Upper lobe of right lung (tissue), 1 donor: ENCODE measurements around the gene UBE2E1. TPM values are rescaled to one million over a fixed set of nuclear protein-coding genes. Genes with fewer than 3 reads are reported as not detected.

Source experiments
- ATAC-seq: fragments of 200-7000 bp; cut with Tn5 transposase; one replicate; pipeline ENCODE4 v1.9.1; 2020; ENCODE audit warnings: mild to moderate bottlenecking, moderate library complexity
- DNase-seq: peaks from one replicate; pipeline ENCODE4 v3.0.0-alpha.2; 2020
- H3K27ac ChIP-seq: fragments of 200-600 bp; one replicate; pipeline ENCODE4 v1.8.0; 2022
- H3K27me3 ChIP-seq: fragments of 200-600 bp; one replicate; pipeline ENCODE4 v1.8.0; 2022; ENCODE audit warnings: mild to moderate bottlenecking
- H3K36me3 ChIP-seq: fragments of 200-600 bp; one replicate; pipeline ENCODE4 v1.8.0; 2022
- H3K4me1 ChIP-seq: fragments of 200-600 bp; one replicate; pipeline ENCODE4 v1.8.0; 2022
- H3K4me3 ChIP-seq: fragments of 200-600 bp; one replicate; pipeline ENCODE4 v1.8.0; 2022; ENCODE audit warnings: mild to moderate bottlenecking
- H3K9me3 ChIP-seq: fragments of 200-600 bp; one replicate; pipeline ENCODE4 v1.8.0; 2022
- CTCF ChIP-seq: fragments of 200-600 bp; IDR thresholded peaks from one replicate; pipeline ENCODE4 v1.8.0; 2022; ENCODE audit warnings: antibody characterized with exemption
- intact Hi-C: fragments of 100-400 bp; cut with DNase I; formaldehyde crosslinking; loops from one replicate; pipeline ENCODE4 v1.11.0; 2022
- total RNA-seq: library from RNA; stranded (reverse); fragmentation: NEBNext Ultra II Directional; extraction: Animal tissue kit (Norgen Biotek cat#: 25700); gene quantifications from one replicate; pipeline ENCODE4 v1.2.1, GENCODE V29; 2021
- donor health status: DM: no; HTN: yes; CAD: no; lungs with severe emphysema.

The UBE2E1 gene
- total RNA-seq, 1 donor from 2014 or later: 89.8 TPM

GRCh38 chr3:23815879-23816278, 10.1 kb downstream of the UBE2E1 start:
- ATAC-seq (no peak), DNase-seq (no peak)
- Histone ChIP-seq H3K9me3 (no peaks in the 10 kb centered on the region), H3K27me3 (no peaks in the 10 kb centered on the region), H3K27ac (no peak overlapping the region), H3K4me3 (no peak overlapping the region), H3K36me3 (no peaks in the 10 kb centered on the region), H3K4me1 (peaks cover 15% of the 10 kb centered on the region)
- intact Hi-C loops: no loop called here
- no peak for TF ChIP-seq CTCF

DNA sequence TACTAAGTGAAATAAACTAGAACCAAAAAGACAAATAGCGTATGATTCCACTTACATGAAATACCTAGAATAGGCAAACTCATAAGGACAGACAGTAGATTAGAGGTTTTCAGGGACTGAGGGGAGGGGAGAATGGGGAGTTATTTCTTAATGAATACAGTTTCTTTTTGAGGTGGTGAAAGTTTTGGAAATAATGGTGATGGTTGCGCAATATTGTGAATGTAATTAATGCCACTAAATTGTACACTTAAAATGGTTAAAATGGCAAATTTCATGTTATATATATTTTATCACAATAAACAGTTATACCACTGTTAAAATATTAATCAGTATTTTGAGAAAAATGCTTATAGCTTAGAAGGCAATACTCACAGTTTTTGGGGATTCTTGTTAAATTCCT, 11.0 kb downstream of the UBE2E1 start:
- DNase-seq (no peak), ATAC-seq (no peak)
- Histone ChIP-seq H3K27me3 (no peaks in the 10 kb centered on the region), H3K36me3 (no peaks in the 10 kb centered on the region), H3K27ac (no peak overlapping the region), H3K4me1 (peaks cover 7% of the 10 kb centered on the region), H3K4me3 (no peak overlapping the region), H3K9me3 (no peaks in the 10 kb centered on the region)
- no peak for TF ChIP-seq CTCF
- intact Hi-C loops: no loop called here

- Histone ChIP-seq H3K9me3 (no peaks in the 10 kb centered on the region), H3K27ac (no peak overlapping the region), H3K36me3 (no peaks in the 10 kb centered on the region), H3K4me1 (peaks cover 6% of the 10 kb centered on the region), H3K27me3 (no peaks in the 10 kb centered on the region), H3K4me3 (no peak overlapping the region)
- DNase-seq (no peak), ATAC-seq (no peak)
- intact Hi-C loops: no loop called here
- TF ChIP-seq CTCF: no peak
Observed at GRCh38 chr3:23817508-23818223, 11.9 kb downstream of the UBE2E1 start.

GRCh38 chr3:23819599-23820360, 14.0 kb downstream of the UBE2E1 start:
- H3K4me1 ChIP-seq: peaks cover 9% of the 10 kb centered on the region
- no peaks in the 10 kb centered on the region for H3K9me3 ChIP-seq
- no peaks in the 10 kb centered on the region for H3K27me3 ChIP-seq
- DNase-seq (no peak), ATAC-seq (peak; percentile 64)
- H3K27ac ChIP-seq: no peak overlapping the region
- no peak overlapping the region for H3K4me3 ChIP-seq
- H3K36me3 ChIP-seq: no peaks in the 10 kb centered on the region
- TF ChIP-seq CTCF: no peak
- intact Hi-C loops: no loop called here

- Histone ChIP-seq H3K27me3 (no peaks in the 10 kb centered on the region), H3K27ac (no peak overlapping the region), H3K4me1 (peaks cover 12% of the 10 kb centered on the region), H3K9me3 (no peaks in the 10 kb centered on the region), H3K4me3 (no peak overlapping the region), H3K36me3 (no peaks in the 10 kb centered on the region)
- ATAC-seq (no peak), DNase-seq (no peak)
- intact Hi-C loops: no loop called here
- TF ChIP-seq CTCF: no peak
Observed at GRCh38 chr3:23820888-23821287, 15.1 kb downstream of the UBE2E1 start.
